Sigmoid colon (tissue), 7 donors: Measurements from ENCODE around the gene SAMD10. TPM values are rescaled to one million over a fixed set of nuclear protein-coding genes. Genes with fewer than 3 reads are reported as not detected.
A peak's percentile ranks its signal among the peaks of the same experiment; 100 is the strongest.
"Not testable (repeated sequence)": the region's sequence is repeated elsewhere in the genome, so short reads cannot be mapped to it uniquely, and the experiment has no call there.

Experiments
- DNase-seq: peaks from one replicate; pipeline ENCODE4 v3.0.0-alpha.2; 2019
- H3K27ac ChIP-seq, 4 donors: fragments of 200-600 bp; sonication (generic); one replicate each; pipeline ENCODE4 v1.5.1; 2016 to 2019; ENCODE audit warnings: mild to moderate bottlenecking in 1 of 4
- H3K27me3 ChIP-seq, 3 donors: fragments of 200-600 bp; sonication (generic); one replicate each; pipeline ENCODE4 v1.5.1; 2019; ENCODE audit warnings: mild to moderate bottlenecking in 1 of 3
- H3K36me3 ChIP-seq, 4 donors: fragments of 200-600 bp; sonication (generic); one replicate each; pipeline ENCODE4 v1.5.1; 2016 to 2019
- H3K4me1 ChIP-seq, 4 donors: fragments of 200-600 bp; sonication (generic); one replicate each; pipeline ENCODE4 v1.5.1; 2017 to 2019
- H3K4me3 ChIP-seq, 4 donors: fragments of 200-600 bp; sonication (generic); one replicate each; pipeline ENCODE4 v1.5.1; 2017 to 2019; ENCODE audit warnings: mild to moderate bottlenecking in 2 of 4, moderate library complexity in 1 of 4
- H3K9me3 ChIP-seq, 4 donors: fragments of 200-600 bp in 3 of 4; sonication (generic) in 3 of 4; one replicate each; pipeline versions ENCODE4 v1.5.1 to v1.6.1; 2013 to 2019
- EP300 ChIP-seq, 4 donors: sonication (generic); formaldehyde crosslinking; IDR thresholded peaks; one replicate each; pipeline ENCODE4 v1.6.1; 2017; ENCODE audit warnings: antibody characterized with exemption in 4 of 4
- POLR2A ChIP-seq, 2 donors: fragments of 450-650 bp; IDR thresholded peaks; one replicate each; pipeline ENCODE4 v1.6.1; 2016; ENCODE audit warnings: antibody characterized with exemption in 2 of 2, mild to moderate bottlenecking in 2 of 2, moderate library complexity in 2 of 2
- POLR2AphosphoS5 ChIP-seq, 4 donors: sonication (generic); formaldehyde crosslinking; IDR thresholded peaks; one replicate each; pipeline ENCODE4 v1.6.1; 2017; ENCODE audit warnings: antibody characterized with exemption in 4 of 4
- WGBS, 2 donors: extraction: QIAGEN DNeasy Blood & Tissue Kit; methylation state at CpG; one replicate each; pipeline ENCODE4 v1.1.7; 2013; 5-methylcytosine and 5-hydroxymethylcytosine counted together
- intact Hi-C: fragments of 100-400 bp; cut with DNase I; formaldehyde crosslinking; loops from one replicate; pipeline ENCODE4 v1.15.1; 2023
- polyA plus RNA-seq, 3 donors: library from polyadenylated mRNA; stranded (reverse); fragments of 200-250 nt; gene quantifications; one replicate each; pipeline ENCODE4 v1.2.3, GENCODE V29; 2013
- total RNA-seq, 4 donors: library from RNA; depleted of rRNA; stranded (reverse); fragments of >200 nt; gene quantifications; one replicate each; pipeline ENCODE4 v1.1.0, GENCODE V29; 2016
- TF ChIP-seq, protein P1 (sequence below), 4 experiments: fragments of 450-650 bp in 3 of 4; fragments of 200-600 bp in 1 of 4; IDR thresholded peaks; one replicate each; pipeline ENCODE4 v1.5.1; 2016 to 2019; ENCODE audit warnings: antibody characterized with exemption in 4 of 4, mild to moderate bottlenecking in 3 of 4, moderate library complexity in 2 of 4
- donor health status: healthy with polysubstance abuse.
- donor health status: Bipolar disorder and iron deficiency.
- donor health status: healthy.

The SAMD10 gene
- total and polyA plus RNA-seq, 7 donors = 0.68 to 8.7 (median 2.8) TPM

DNA sequence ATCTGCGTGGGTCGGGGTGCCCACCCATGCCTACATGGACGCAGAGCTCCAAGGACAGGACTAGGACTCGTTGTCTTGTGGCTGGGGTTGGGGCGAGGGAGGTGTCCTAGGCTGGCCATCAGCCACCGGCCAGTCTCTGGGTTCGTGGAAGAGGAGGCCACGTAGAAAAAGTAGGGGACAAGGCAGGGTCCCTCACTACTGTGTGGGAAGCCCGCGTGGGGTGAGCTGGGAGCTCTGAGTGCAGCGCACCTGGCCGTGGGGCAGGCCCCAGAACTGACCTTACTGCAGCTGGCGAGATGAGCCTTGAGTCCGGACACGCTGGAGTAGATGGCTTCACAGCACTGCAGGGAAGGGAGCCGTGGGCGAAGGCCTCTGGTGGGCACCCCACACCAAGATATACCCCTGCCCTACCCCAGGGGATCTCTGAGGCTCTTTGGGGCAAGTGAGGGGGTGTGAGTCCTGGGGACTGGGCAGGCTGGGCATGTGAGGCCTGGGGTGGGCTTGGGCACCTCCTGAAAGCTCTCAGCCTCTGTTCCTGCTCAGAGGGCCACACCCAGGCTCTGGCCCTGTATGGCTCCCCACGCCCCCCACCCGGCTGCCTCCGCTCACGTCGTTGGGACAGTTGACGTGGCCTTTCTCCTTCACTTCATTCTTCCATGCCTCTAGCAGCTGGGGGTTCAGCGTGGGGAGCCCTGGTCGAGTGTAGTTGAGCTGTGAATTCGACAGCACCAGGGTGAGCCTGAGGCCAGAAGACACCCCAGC lies 17.6 kb downstream of the SAMD10 start:
- no peaks in the 10 kb centered on the region for H3K9me3 ChIP-seq
- DNase-seq = peak; percentile 56
- no peaks in the 10 kb centered on the region for H3K27me3 ChIP-seq
- peaks cover 0 to 14% (median 11%) of the 10 kb centered on the region in 4 donors for H3K4me1 ChIP-seq
- TF ChIP-seq, protein P1, sequence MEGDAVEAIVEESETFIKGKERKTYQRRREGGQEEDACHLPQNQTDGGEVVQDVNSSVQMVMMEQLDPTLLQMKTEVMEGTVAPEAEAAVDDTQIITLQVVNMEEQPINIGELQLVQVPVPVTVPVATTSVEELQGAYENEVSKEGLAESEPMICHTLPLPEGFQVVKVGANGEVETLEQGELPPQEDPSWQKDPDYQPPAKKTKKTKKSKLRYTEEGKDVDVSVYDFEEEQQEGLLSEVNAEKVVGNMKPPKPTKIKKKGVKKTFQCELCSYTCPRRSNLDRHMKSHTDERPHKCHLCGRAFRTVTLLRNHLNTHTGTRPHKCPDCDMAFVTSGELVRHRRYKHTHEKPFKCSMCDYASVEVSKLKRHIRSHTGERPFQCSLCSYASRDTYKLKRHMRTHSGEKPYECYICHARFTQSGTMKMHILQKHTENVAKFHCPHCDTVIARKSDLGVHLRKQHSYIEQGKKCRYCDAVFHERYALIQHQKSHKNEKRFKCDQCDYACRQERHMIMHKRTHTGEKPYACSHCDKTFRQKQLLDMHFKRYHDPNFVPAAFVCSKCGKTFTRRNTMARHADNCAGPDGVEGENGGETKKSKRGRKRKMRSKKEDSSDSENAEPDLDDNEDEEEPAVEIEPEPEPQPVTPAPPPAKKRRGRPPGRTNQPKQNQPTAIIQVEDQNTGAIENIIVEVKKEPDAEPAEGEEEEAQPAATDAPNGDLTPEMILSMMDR (IDR thresholded peaks at IDR 0.05) = no peak
- no peak for TF ChIP-seq POLR2AphosphoS5 (IDR thresholded peaks at IDR 0.05)
- TF ChIP-seq EP300 (IDR thresholded peaks at IDR 0.05) = no peak
- TF ChIP-seq POLR2A (IDR thresholded peaks at IDR 0.05) = no peak
- H3K4me3 ChIP-seq = no peak overlapping the region
- H3K36me3 ChIP-seq = peaks cover 0 to 59% (median 27%) of the 10 kb centered on the region in 4 donors
- WGBS, 2 donors = 94 to 95% methylated on average over 26 of the region's 26 CpGs
- no peak overlapping the region for H3K27ac ChIP-seq
- intact Hi-C loops = no loop called here

GRCh38 chr20:63960654-63961621 lies 18.5 kb downstream of the SAMD10 start:
- DNase-seq, H3K4me3 ChIP-seq, H3K9me3 ChIP-seq, H3K27me3 ChIP-seq, H3K27ac ChIP-seq, intact Hi-C loops: not testable (repeated sequence)
- Histone ChIP-seq H3K36me3 (peaks cover 0 to 51% (median 19%) of the 10 kb centered on the region in 4 donors), H3K4me1 (peaks cover 0 to 15% (median 14%) of the 10 kb centered on the region in 4 donors)
- 90 to 94% methylated on average over 15 of the region's 15 CpGs for WGBS, 2 donors

DNA sequence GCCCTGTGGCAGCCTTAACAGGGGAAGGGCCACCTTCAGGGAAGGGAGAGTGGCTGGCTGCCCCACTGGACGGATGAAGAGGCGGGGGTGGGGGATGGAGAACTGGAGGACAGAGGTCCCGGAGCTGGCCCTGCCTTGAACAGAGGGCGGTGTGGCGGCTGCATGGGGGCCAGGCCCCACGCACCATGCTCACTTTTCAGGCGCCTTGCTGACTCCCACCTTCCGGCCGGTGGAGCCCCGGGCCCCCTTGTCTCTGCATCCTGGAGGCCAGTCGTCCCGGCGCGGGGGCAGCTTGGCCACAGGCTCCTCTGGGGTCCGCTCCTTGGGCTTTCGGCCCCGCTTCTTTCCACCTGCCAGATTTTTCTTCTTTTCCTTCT lies 19.8 kb downstream of the SAMD10 start:
- Histone ChIP-seq H3K27me3 (no peaks in the 10 kb centered on the region), H3K36me3 (peaks cover 0 to 51% (median 19%) of the 10 kb centered on the region in 4 donors), H3K4me1 (peaks cover 0 to 25% (median 20%) of the 10 kb centered on the region in 4 donors), H3K9me3 (no peaks in the 10 kb centered on the region), H3K4me3 (no peak overlapping the region), H3K27ac (no peak overlapping the region)
- intact Hi-C loops = no loop called here
- TF ChIP-seq POLR2A (IDR thresholded peaks at IDR 0.05) (no peak), EP300 (IDR thresholded peaks at IDR 0.05) (no peak), POLR2AphosphoS5 (IDR thresholded peaks at IDR 0.05) (no peak)
- TF ChIP-seq, protein P1 (IDR thresholded peaks at IDR 0.05) = no peak
- no peak for DNase-seq
- WGBS, 2 donors = 96 to 97% methylated on average over 17 of the region's 17 CpGs

GRCh38 chr20:63958964-63959698 lies 20.3 kb downstream of the SAMD10 start:
- intact Hi-C loops = no loop called here
- Histone ChIP-seq H3K9me3 (no peaks in the 10 kb centered on the region), H3K36me3 (peaks cover 0 to 47% (median 18%) of the 10 kb centered on the region in 4 donors), H3K4me1 (peaks cover 0 to 31% (median 26%) of the 10 kb centered on the region in 4 donors), H3K27me3 (no peaks in the 10 kb centered on the region), H3K4me3 (no peak overlapping the region), H3K27ac (no peak overlapping the region)
- WGBS, 2 donors = 91% methylated on average over 10 of the region's 10 CpGs
- TF ChIP-seq POLR2AphosphoS5 (IDR thresholded peaks at IDR 0.05) (no peak), POLR2A (IDR thresholded peaks at IDR 0.05) (no peak), EP300 (IDR thresholded peaks at IDR 0.05) (no peak)
- TF ChIP-seq, protein P1 (IDR thresholded peaks at IDR 0.05) = no peak
- no peak for DNase-seq
